ENCODE results near the gene MEIS2. TPM values are rescaled to one million over a fixed set of nuclear protein-coding genes. Genes with fewer than 3 reads are reported as not detected.

MEIS2 gene
- total RNA-seq, 4 donors from 2014 or later = 14.8 to 28.4 (median 20.4) TPM

DNA sequence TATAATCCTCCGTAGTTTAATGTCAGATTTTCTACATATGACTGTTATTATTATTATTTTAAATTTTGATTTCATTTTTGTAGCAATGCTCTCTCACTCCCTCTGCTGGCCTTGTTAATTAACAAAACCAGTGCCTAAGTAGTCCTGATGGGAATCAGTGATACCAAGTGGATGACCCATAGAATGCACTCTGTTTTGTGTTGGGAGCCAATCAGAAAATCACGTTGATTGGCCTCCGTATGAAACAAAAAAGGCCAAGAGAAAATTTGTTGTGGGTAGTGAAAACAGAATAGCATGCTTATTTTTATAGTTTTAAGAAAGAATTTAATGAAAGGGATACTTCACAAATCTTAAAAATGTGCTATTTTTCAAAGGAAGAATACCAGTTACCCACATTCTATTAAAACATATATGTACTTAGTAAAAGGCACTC, 34.4 kb upstream of the MEIS2 start:
- 51 to 57% methylated on average over 3 of the region's 3 CpGs for WGBS, 2 donors
- intact Hi-C loops (cut with DNase I) = no loop called here
- TF ChIP-seq POLR2A (IDR thresholded peaks at IDR 0.05) = no peak
- TF ChIP-seq, protein P1, sequence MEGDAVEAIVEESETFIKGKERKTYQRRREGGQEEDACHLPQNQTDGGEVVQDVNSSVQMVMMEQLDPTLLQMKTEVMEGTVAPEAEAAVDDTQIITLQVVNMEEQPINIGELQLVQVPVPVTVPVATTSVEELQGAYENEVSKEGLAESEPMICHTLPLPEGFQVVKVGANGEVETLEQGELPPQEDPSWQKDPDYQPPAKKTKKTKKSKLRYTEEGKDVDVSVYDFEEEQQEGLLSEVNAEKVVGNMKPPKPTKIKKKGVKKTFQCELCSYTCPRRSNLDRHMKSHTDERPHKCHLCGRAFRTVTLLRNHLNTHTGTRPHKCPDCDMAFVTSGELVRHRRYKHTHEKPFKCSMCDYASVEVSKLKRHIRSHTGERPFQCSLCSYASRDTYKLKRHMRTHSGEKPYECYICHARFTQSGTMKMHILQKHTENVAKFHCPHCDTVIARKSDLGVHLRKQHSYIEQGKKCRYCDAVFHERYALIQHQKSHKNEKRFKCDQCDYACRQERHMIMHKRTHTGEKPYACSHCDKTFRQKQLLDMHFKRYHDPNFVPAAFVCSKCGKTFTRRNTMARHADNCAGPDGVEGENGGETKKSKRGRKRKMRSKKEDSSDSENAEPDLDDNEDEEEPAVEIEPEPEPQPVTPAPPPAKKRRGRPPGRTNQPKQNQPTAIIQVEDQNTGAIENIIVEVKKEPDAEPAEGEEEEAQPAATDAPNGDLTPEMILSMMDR (IDR thresholded peaks at IDR 0.05) = peak in 5 of 6 experiments; percentile 39 to 68 (median 49)

DNA sequence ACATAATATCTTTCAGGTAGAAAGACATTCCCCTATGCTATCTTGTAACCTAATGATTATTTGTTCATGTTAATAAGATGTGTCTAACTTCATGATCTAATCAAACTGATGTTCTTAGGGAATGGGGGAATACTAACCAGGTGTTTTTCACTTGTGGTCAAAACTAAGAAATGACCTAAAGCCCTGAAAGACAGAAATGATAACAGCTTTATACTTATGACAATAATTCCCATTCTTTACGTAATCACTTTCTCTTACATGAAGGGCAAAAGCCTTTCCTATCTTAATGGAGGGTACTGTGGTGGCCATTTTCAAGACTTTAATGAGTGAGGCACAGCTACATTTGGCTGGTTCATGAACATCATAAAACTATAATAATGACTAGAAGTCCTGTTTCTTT, 33.9 kb upstream of the MEIS2 start:
- Histone ChIP-seq H3K4me3 (replicated peaks in 1 of 3) (no peak overlapping the region), H3K9me3 (no peaks in the 10 kb centered on the region), H3K27ac (no peak overlapping the region), H3K4me1 (no peaks in the 10 kb centered on the region), H3K27me3 (no peaks in the 10 kb centered on the region), H3K36me3 (no peaks in the 10 kb centered on the region)
- intact Hi-C loops (cut with DNase I) = no loop called here
- whole genome bisulfite sequencing, 2 donors = 84 to 95% methylated on average over 1 of the region's 1 CpG
- TF ChIP-seq, protein P1 (IDR thresholded peaks at IDR 0.05) = no peak
- no peak for TF ChIP-seq POLR2A (IDR thresholded peaks at IDR 0.05)
- DNase-seq = no peak

More for the DNA sequence above, 34.4 kb upstream of the MEIS2 start:
- no peak overlapping the region for H3K4me3 ChIP-seq (replicated peaks in 1 of 3)
- DNase-seq = no peak
- no peaks in the 10 kb centered on the region for H3K36me3 ChIP-seq
- no peaks in the 10 kb centered on the region for H3K27me3 ChIP-seq
- no peak overlapping the region for H3K27ac ChIP-seq
- H3K4me1 ChIP-seq = no peaks in the 10 kb centered on the region
- H3K9me3 ChIP-seq = no peaks in the 10 kb centered on the region

DNA sequence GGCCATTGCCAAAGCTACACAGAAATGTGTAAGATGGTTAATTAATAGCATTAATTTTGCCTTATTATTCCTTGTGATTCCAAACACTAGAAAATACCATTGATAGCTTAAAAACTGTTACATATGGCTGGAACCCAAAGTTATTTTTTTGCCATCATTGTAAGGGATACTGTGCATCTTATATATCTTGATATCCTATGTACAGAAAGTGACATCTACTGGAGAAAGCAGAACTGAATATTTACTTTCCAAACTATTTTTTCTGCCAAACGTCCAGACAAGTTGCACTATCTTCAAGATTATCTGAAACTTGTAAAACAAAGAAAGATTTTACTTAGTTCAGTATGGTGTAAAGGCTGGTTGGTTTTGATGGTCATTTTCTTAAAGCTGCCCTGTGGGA, 33.3 kb upstream of the MEIS2 start:
- TF ChIP-seq, protein P1 (IDR thresholded peaks at IDR 0.05) = no peak
- no peak for TF ChIP-seq POLR2A (IDR thresholded peaks at IDR 0.05)
- Histone ChIP-seq H3K9me3 (no peaks in the 10 kb centered on the region), H3K4me3 (replicated peaks in 1 of 3) (no peak overlapping the region), H3K4me1 (no peaks in the 10 kb centered on the region), H3K27me3 (no peaks in the 10 kb centered on the region), H3K27ac (no peak overlapping the region), H3K36me3 (no peaks in the 10 kb centered on the region)
- DNase-seq = no peak
- WGBS, 2 donors = 0 to 5% methylated on average over 1 of the region's 1 CpG
- intact Hi-C loops (cut with DNase I) = no loop called here

DNA sequence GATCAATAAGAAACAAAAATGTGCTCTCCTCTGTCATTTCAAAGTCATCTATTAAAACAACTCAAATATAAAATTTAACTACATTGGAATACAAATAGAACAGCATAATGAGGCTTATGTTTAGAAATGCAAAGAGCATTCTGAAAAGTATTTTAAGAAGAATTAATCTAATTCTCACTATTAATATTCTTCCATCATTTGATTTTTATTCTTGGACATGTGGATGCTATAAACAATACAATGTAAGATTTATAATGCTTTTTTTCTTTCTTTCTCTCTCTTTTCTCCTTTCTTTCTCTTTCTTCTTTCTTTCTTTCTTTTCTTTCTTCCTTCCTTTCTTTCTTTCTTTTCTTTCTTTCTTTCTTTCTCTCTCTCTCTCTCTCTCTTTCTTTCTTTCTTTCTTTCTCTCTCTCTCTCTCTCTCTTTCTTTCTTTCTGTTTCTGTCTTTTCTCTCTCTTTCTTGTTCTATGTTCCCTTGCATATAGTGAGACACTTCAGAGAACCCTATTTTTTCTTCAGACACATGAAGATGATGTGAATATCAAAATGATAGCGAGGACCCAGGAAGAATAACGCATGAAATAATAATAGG, 32.6 kb upstream of the MEIS2 start:
- no peak for DNase-seq
- Histone ChIP-seq H3K9me3 (no peaks in the 10 kb centered on the region), H3K27ac (no peak overlapping the region), H3K4me1 (no peaks in the 10 kb centered on the region), H3K27me3 (no peaks in the 10 kb centered on the region), H3K36me3 (no peaks in the 10 kb centered on the region), H3K4me3 (replicated peaks in 1 of 3) (no peak overlapping the region)
- WGBS, 2 donors = 92 to 96% methylated on average over 2 of the region's 2 CpGs
- TF ChIP-seq POLR2A (IDR thresholded peaks at IDR 0.05) = no peak
- TF ChIP-seq, protein P1 (IDR thresholded peaks at IDR 0.05) = no peak
- intact Hi-C loops (cut with DNase I) = no loop called here

DNA sequence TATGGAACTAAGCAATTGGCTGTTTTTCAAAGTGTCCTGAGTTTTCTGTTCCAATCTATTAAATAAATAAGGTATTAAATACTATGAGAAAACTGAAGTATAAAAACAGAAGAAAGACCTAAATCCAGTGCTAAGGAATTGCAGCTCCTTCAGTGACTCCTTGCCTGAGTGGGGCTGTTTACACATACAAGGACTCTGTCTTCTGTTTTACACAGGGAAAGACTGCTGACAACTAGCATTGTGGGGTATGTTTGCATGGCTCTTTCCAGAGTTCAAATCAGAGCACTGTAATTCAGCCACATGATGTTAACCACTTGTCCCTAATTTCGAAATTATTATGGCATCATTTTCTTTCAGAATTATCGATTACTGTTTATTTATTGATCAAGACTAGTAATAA, 31.3 kb upstream of the MEIS2 start:
- WGBS, 2 donors = 44 to 46% methylated on average over 2 of the region's 2 CpGs
- Histone ChIP-seq H3K4me1 (no peaks in the 10 kb centered on the region), H3K27me3 (no peaks in the 10 kb centered on the region), H3K4me3 (replicated peaks in 1 of 3) (no peak overlapping the region), H3K9me3 (no peaks in the 10 kb centered on the region), H3K36me3 (no peaks in the 10 kb centered on the region), H3K27ac (no peak overlapping the region)
- no peak for TF ChIP-seq POLR2A (IDR thresholded peaks at IDR 0.05)
- TF ChIP-seq, protein P1 (IDR thresholded peaks at IDR 0.05) = no peak
- intact Hi-C loops (cut with DNase I) = no loop called here
- no peak for DNase-seq

Measured in thyroid gland (tissue), 4 donors.